ENCODE measurements around the gene RPS6KB1.

DNA sequence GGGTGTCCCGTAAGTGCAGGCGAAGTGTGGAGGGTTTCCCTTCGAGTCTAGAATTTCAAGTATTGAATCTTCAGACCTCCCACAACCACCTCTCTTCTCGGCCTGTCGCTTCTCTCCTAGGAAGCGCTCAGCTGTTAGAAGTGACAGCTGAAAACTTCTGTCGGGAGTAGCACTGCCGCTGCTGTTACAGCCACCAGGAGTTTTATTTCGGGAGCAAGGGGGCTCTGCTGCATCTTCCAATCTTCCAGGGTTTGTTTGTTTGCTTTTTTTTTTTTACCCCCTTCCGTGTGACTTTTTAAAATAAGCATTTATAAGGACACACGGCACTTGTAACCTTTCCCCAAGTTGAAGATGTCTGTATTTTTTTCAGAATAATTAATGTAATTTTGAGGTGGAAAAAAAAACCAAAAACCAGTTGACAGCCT is 767 bp downstream of the RPS6KB1 start:
- TF ChIP-seq, protein P1, sequence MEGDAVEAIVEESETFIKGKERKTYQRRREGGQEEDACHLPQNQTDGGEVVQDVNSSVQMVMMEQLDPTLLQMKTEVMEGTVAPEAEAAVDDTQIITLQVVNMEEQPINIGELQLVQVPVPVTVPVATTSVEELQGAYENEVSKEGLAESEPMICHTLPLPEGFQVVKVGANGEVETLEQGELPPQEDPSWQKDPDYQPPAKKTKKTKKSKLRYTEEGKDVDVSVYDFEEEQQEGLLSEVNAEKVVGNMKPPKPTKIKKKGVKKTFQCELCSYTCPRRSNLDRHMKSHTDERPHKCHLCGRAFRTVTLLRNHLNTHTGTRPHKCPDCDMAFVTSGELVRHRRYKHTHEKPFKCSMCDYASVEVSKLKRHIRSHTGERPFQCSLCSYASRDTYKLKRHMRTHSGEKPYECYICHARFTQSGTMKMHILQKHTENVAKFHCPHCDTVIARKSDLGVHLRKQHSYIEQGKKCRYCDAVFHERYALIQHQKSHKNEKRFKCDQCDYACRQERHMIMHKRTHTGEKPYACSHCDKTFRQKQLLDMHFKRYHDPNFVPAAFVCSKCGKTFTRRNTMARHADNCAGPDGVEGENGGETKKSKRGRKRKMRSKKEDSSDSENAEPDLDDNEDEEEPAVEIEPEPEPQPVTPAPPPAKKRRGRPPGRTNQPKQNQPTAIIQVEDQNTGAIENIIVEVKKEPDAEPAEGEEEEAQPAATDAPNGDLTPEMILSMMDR (IDR thresholded peaks at IDR 0.05; ENCODE audit: insufficient read depth, low read length, poor library complexity, severe bottlenecking): no peak
- TF ChIP-seq EZH2phosphoT487 (conservative IDR thresholded peaks at IDR 0.05; ENCODE audit: low read length): no peak
